ENCODE measurements around the gene SCARB1.
"Not testable (repeated sequence)": the region's sequence is repeated elsewhere in the genome, so short reads cannot be mapped to it uniquely, and the experiment has no call there.

The SCARB1 gene

GRCh38 chr12:124884587-124885438 lies 21.1 kb upstream of the SCARB1 start:
- DNase-seq (ENCODE audit: extremely low read depth, insufficient read length) = peak; percentile 78
- TF ChIP-seq CTCF (IDR thresholded peaks at IDR 0.05; ENCODE audit: insufficient read depth, low read length, poor library complexity, severe bottlenecking) = peak; percentile 6
- 0 out of 2 replicates have a peak overlapping the region, but pooled peaks have one; percentile 10 for H3K4me3 ChIP-seq (replicated peaks; ENCODE audit: low read depth, low read length)
- no peaks in the 10 kb centered on the region for H3K36me3 ChIP-seq (ENCODE audit: control insufficient read depth, insufficient read depth, low read length)
- no peaks in the 10 kb centered on the region for H3K27me3 ChIP-seq (replicated peaks; ENCODE audit: control insufficient read depth, insufficient read depth, low read length)

- H3K36me3 ChIP-seq (ENCODE audit: control insufficient read depth, insufficient read depth, low read length) = no peaks in the 10 kb centered on the region
- no peak for DNase-seq (ENCODE audit: extremely low read depth, insufficient read length)
- H3K27me3 ChIP-seq (replicated peaks; ENCODE audit: control insufficient read depth, insufficient read depth, low read length) = no peaks in the 10 kb centered on the region
- no peak overlapping the region for H3K4me3 ChIP-seq (replicated peaks; ENCODE audit: low read depth, low read length)
- no peak for TF ChIP-seq CTCF (IDR thresholded peaks at IDR 0.05; ENCODE audit: insufficient read depth, low read length, poor library complexity, severe bottlenecking)
Measured at GRCh38 chr12:124883263-124884130, 19.8 kb upstream of the SCARB1 start.

- Histone ChIP-seq H3K36me3 (ENCODE audit: control insufficient read depth, insufficient read depth, low read length) (no peaks in the 10 kb centered on the region), H3K27me3 (replicated peaks; ENCODE audit: control insufficient read depth, insufficient read depth, low read length) (no peaks in the 10 kb centered on the region), H3K4me3 (replicated peaks; ENCODE audit: low read depth, low read length) (no peak overlapping the region)
- no peak for DNase-seq (ENCODE audit: extremely low read depth, insufficient read length)
- no peak for TF ChIP-seq CTCF (IDR thresholded peaks at IDR 0.05; ENCODE audit: insufficient read depth, low read length, poor library complexity, severe bottlenecking)
Measured at GRCh38 chr12:124881123-124881522, 17.5 kb upstream of the SCARB1 start.

GRCh38 chr12:124880335-124880734 lies 16.7 kb upstream of the SCARB1 start:
- H3K36me3 ChIP-seq (ENCODE audit: control insufficient read depth, insufficient read depth, low read length); DNase-seq (ENCODE audit: extremely low read depth, insufficient read length); H3K27me3 ChIP-seq (replicated peaks; ENCODE audit: control insufficient read depth, insufficient read depth, low read length); H3K4me3 ChIP-seq (replicated peaks; ENCODE audit: low read depth, low read length): not testable (repeated sequence)

- no peak for TF ChIP-seq CTCF (IDR thresholded peaks at IDR 0.05; ENCODE audit: insufficient read depth, low read length, poor library complexity, severe bottlenecking)
- Histone ChIP-seq H3K27me3 (replicated peaks; ENCODE audit: control insufficient read depth, insufficient read depth, low read length) (no peaks in the 10 kb centered on the region), H3K36me3 (ENCODE audit: control insufficient read depth, insufficient read depth, low read length) (no peaks in the 10 kb centered on the region), H3K4me3 (replicated peaks; ENCODE audit: low read depth, low read length) (no peak overlapping the region)
- DNase-seq (ENCODE audit: extremely low read depth, insufficient read length) = no peak
Measured at GRCh38 chr12:124878795-124879516, 15.3 kb upstream of the SCARB1 start.

Measured in GM06990 (cell line).